Measurements from ENCODE around the gene GALC.

GALC gene

DNA sequence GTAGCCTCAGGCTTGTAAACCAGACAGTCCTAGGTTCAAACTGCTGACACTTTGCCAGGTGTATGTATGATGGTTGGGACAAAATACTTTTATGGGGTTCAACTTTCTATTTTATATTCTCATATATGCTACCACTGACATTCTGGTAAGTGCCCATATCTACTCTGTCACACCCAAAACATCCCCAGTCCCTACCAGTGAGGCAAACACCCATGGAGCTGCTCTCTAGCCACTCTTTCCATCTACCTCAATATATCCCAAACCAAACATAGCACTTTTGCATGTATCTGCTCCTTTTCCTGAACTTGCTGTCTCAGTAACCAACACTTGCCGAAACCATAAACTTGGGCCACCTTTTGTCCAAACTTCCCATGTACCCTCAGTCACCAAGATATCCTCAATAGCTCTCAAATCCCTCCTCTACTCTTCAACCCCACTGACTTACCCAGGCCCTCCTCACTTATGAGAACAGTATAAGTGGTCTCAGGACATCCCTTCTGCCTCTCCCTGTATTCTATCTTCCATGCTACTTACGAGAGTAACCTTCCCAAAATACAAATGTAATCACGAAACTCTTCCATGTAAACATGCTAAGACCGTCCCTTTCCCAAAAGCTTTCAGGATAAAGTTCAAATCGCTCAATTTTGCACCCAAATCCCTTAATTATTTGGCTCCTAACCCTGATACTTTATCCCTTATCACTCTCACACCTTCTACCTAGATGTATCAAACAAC, 3.6 kb downstream of the GALC start:
- H3K79me2 ChIP-seq (ENCODE audit: insufficient read depth, low read length): no peaks in the 10 kb centered on the region
- no peaks in the 10 kb centered on the region for H3K9me3 ChIP-seq (ENCODE audit: insufficient read depth, low read length)
- no peaks in the 10 kb centered on the region for H3K27me3 ChIP-seq (ENCODE audit: low read length)
- H3F3A ChIP-seq (ENCODE audit: insufficient read depth): no peaks in the 10 kb centered on the region
- TF ChIP-seq, protein P1, sequence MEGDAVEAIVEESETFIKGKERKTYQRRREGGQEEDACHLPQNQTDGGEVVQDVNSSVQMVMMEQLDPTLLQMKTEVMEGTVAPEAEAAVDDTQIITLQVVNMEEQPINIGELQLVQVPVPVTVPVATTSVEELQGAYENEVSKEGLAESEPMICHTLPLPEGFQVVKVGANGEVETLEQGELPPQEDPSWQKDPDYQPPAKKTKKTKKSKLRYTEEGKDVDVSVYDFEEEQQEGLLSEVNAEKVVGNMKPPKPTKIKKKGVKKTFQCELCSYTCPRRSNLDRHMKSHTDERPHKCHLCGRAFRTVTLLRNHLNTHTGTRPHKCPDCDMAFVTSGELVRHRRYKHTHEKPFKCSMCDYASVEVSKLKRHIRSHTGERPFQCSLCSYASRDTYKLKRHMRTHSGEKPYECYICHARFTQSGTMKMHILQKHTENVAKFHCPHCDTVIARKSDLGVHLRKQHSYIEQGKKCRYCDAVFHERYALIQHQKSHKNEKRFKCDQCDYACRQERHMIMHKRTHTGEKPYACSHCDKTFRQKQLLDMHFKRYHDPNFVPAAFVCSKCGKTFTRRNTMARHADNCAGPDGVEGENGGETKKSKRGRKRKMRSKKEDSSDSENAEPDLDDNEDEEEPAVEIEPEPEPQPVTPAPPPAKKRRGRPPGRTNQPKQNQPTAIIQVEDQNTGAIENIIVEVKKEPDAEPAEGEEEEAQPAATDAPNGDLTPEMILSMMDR (IDR thresholded peaks at IDR 0.05; ENCODE audit: insufficient read depth, low read length, poor library complexity, severe bottlenecking): no peak
- no peak for TF ChIP-seq EZH2phosphoT487 (conservative IDR thresholded peaks at IDR 0.05; ENCODE audit: low read length)
- H3K4me2 ChIP-seq (ENCODE audit: low read depth, low read length, poor library complexity, severe bottlenecking): no peak overlapping the region
- H4K20me1 ChIP-seq (ENCODE audit: low read depth, low read length): no peaks in the 10 kb centered on the region
- no peak overlapping the region for H3K27ac ChIP-seq (ENCODE audit: low read depth, low read length)
- no peak overlapping the region for H3K4me3 ChIP-seq (ENCODE audit: insufficient read depth, low read length, poor library complexity, severe bottlenecking)
- H3K9me2 ChIP-seq (replicated peaks; ENCODE audit: insufficient read depth, low read length): no peaks in the 10 kb centered on the region
- no peak overlapping the region for H3K9ac ChIP-seq (ENCODE audit: low read length)
- H2AFZ ChIP-seq (ENCODE audit: low read depth, low read length, severe bottlenecking): no peak overlapping the region
- no peaks in the 10 kb centered on the region for H3K36me3 ChIP-seq (ENCODE audit: low read length)

DNA sequence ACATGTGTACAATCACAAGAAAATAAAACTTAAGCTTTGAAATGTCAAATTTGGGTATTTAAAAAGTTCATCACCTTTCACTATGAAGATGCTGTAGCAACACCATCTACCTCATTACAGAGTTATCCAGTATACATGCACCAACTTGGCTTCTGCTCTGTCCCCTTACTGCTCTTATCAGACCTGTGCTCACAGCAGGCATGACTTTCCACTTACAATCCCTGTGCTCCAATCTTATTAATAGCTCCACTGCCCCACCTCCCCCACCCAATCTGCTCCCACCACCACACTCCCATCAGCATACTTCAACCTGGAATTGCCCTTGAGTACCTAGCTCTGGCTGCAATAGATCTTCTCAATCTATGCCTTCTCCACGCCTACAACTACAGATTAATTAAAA, 13.3 kb downstream of the GALC start:
- Histone ChIP-seq H3K79me2 (ENCODE audit: insufficient read depth, low read length) (no peaks in the 10 kb centered on the region), H3F3A (ENCODE audit: insufficient read depth) (no peaks in the 10 kb centered on the region), H2AFZ (ENCODE audit: low read depth, low read length, severe bottlenecking) (no peak overlapping the region), H3K9me2 (replicated peaks; ENCODE audit: insufficient read depth, low read length) (no peaks in the 10 kb centered on the region; the same call in 1 of the 2 replicates), H3K4me3 (ENCODE audit: insufficient read depth, low read length, poor library complexity, severe bottlenecking) (no peak overlapping the region), H3K27me3 (ENCODE audit: low read length) (no peaks in the 10 kb centered on the region), H3K9me3 (ENCODE audit: insufficient read depth, low read length) (no peaks in the 10 kb centered on the region), H3K9ac (ENCODE audit: low read length) (no peak overlapping the region), H3K4me2 (ENCODE audit: low read depth, low read length, poor library complexity, severe bottlenecking) (no peak overlapping the region), H3K36me3 (ENCODE audit: low read length) (no peaks in the 10 kb centered on the region), H4K20me1 (ENCODE audit: low read depth, low read length) (no peaks in the 10 kb centered on the region), H3K27ac (ENCODE audit: low read depth, low read length) (no peak overlapping the region)
- TF ChIP-seq EZH2phosphoT487 (conservative IDR thresholded peaks at IDR 0.05; ENCODE audit: low read length): no peak
- TF ChIP-seq, protein P1 (IDR thresholded peaks at IDR 0.05; ENCODE audit: insufficient read depth, low read length, poor library complexity, severe bottlenecking): no peak

DNA sequence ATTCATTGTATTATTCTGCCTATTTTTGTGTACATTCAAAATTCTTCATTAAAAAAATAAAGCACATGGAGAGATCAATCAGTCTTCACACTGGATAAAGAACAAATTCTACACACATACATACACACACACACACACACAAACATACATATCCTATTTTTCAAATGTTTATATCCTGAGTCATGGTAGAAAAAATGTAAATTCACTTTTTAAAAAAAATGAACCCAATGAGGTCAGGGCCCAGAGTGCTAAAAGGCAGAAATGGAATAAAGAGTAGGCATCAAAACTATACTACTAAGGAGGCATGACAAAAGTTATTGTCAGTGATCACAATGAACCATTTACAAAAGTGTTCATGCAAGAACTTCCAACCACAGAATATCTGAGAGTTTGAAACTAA, 17.3 kb downstream of the GALC start:
- H3F3A ChIP-seq (ENCODE audit: insufficient read depth): no peaks in the 10 kb centered on the region
- no peaks in the 10 kb centered on the region; the same call in 1 of the 2 replicates for H3K9me2 ChIP-seq (replicated peaks; ENCODE audit: insufficient read depth, low read length)
- no peaks in the 10 kb centered on the region for H3K9me3 ChIP-seq (ENCODE audit: insufficient read depth, low read length)
- H4K20me1 ChIP-seq (ENCODE audit: low read depth, low read length): no peaks in the 10 kb centered on the region
- H3K27ac ChIP-seq (ENCODE audit: low read depth, low read length): no peak overlapping the region
- H2AFZ ChIP-seq (ENCODE audit: low read depth, low read length, severe bottlenecking): no peak overlapping the region
- no peak overlapping the region for H3K9ac ChIP-seq (ENCODE audit: low read length)
- no peaks in the 10 kb centered on the region for H3K27me3 ChIP-seq (ENCODE audit: low read length)
- no peak overlapping the region for H3K4me2 ChIP-seq (ENCODE audit: low read depth, low read length, poor library complexity, severe bottlenecking)
- no peaks in the 10 kb centered on the region for H3K36me3 ChIP-seq (ENCODE audit: low read length)
- TF ChIP-seq, protein P1 (IDR thresholded peaks at IDR 0.05; ENCODE audit: insufficient read depth, low read length, poor library complexity, severe bottlenecking): no peak
- TF ChIP-seq EZH2phosphoT487 (conservative IDR thresholded peaks at IDR 0.05; ENCODE audit: low read length): no peak
- no peak overlapping the region for H3K4me3 ChIP-seq (ENCODE audit: insufficient read depth, low read length, poor library complexity, severe bottlenecking)
- no peaks in the 10 kb centered on the region for H3K79me2 ChIP-seq (ENCODE audit: insufficient read depth, low read length)
